Endothelial cell of umbilical vein (primary cell): Measurements from ENCODE around the gene HAGH. TPM values are rescaled to one million over a fixed set of nuclear protein-coding genes. Genes with fewer than 3 reads are reported as not detected.
A peak's percentile ranks its signal among the peaks of the same experiment; 100 is the strongest.

ENCODE experiments used
- BruUV-seq: library from RNA; stranded (reverse); fragments of 400-500 nt; replicated peaks from 2 replicates; lab custom pipeline; 2021; lab: Mats Ljungman, UMichigan
- CTCF ChIA-PET: fragments of 300-600, 350-600 bp; sonication (Branson Sonifier 250); formaldehyde crosslinking; loops from one replicate; lab custom pipeline; 2021; ENCODE audit warnings: antibody characterized with exemption, inconsistent platforms; lab: Charles Lee
- POLR2A ChIA-PET: fragments of 300-600, 350-600 bp; sonication (Branson Sonifier 250); formaldehyde crosslinking; loops from one replicate; lab custom pipeline; 2021; ENCODE audit warnings: antibody characterized with exemption, inconsistent platforms; lab: Charles Lee
- DNase-seq: peaks from one replicate; pipeline ENCODE4 v3.0.0-alpha.2; 2011; ENCODE audit warnings: low read depth, low spot score
- FAIRE-seq: peaks from 2 replicates; lab custom pipeline; 2011; peaks lifted over from hg19 to GRCh38; lab: Jason Lieb, UNC
- H2AFZ ChIP-seq: 2 replicates; pipeline ENCODE4 v1.6.0; 2012; ENCODE audit warnings: low read depth, low read length, control low read depth, inconsistent platforms
- H3K27ac ChIP-seq: 2 replicates; pipeline ENCODE4 v1.5.1; 2011; ENCODE audit warnings: low read depth, mild to moderate bottlenecking, control low read depth, low read length, moderate library complexity; ENCODE audit not compliant: insufficient read depth
- H3K27me3 ChIP-seq, 2 experiments: 2 replicates each; pipeline versions ENCODE4 v1.6.0 to v1.6.1; 2011; ENCODE audit warnings: low read length in 2 of 2, mixed read lengths in 1 of 2; ENCODE audit not compliant: control insufficient read depth in 2 of 2, insufficient read depth in 2 of 2
- H3K36me3 ChIP-seq, 2 experiments: 2 replicates in 1 of 2; 3 replicates in 1 of 2; pipeline ENCODE4 v1.5.1; 2011; ENCODE audit warnings: low read length in 2 of 2, mild to moderate bottlenecking in 1 of 2, moderate library complexity in 1 of 2; ENCODE audit not compliant: control insufficient read depth in 2 of 2, insufficient read depth in 2 of 2; ENCODE audit errors: extremely low read depth in 1 of 2
- H3K4me1 ChIP-seq: 3 replicates; pipeline ENCODE4 v1.5.1; 2011; ENCODE audit warnings: mild to moderate bottlenecking, low read length; ENCODE audit not compliant: control insufficient read depth, insufficient read depth; ENCODE audit errors: extremely low read depth
- H3K4me2 ChIP-seq: 2 replicates; pipeline ENCODE4 v1.6.1; 2011; ENCODE audit warnings: low read length, control low read depth, mixed read lengths; ENCODE audit not compliant: insufficient read depth
- H3K4me3 ChIP-seq, 3 experiments: fragments of 200-600 bp in 1 of 3; sonication (generic), shearing (Covaris generic) in 1 of 3; replicated peaks in 1 of 3; 2 replicates each; pipeline ENCODE4 v1.5.1; 2011 to 2016; ENCODE audit warnings: control low read depth in 3 of 3, low read length in 3 of 3, mild to moderate bottlenecking in 2 of 3, inconsistent platforms in 1 of 3, low read depth in 1 of 3, moderate library complexity in 1 of 3; ENCODE audit not compliant: insufficient read depth in 1 of 3
- H3K79me2 ChIP-seq: 2 replicates; pipeline ENCODE4 v1.6.0; 2012; ENCODE audit warnings: low read length, inconsistent platforms; ENCODE audit not compliant: control insufficient read depth, insufficient read depth
- H3K9ac ChIP-seq: replicated peaks from 2 replicates; pipeline ENCODE3; 2011; ENCODE audit warnings: low read length, control low read depth; ENCODE audit not compliant: insufficient read depth; ENCODE audit errors: extremely low read depth
- H3K9me1 ChIP-seq: replicated peaks from 3 replicates; pipeline ENCODE4 v1.6.0; 2011; ENCODE audit warnings: mild to moderate bottlenecking, low read length; ENCODE audit not compliant: control insufficient read depth, insufficient read depth; ENCODE audit errors: extremely low read depth
- H3K9me3 ChIP-seq: replicated peaks from 2 replicates; pipeline ENCODE4 v1.5.1; 2012; ENCODE audit warnings: low read length, inconsistent platforms; ENCODE audit not compliant: control insufficient read depth, insufficient read depth
- H4K20me1 ChIP-seq: replicated peaks from 2 replicates; pipeline ENCODE3; 2011; ENCODE audit warnings: mild to moderate bottlenecking, low read length; ENCODE audit not compliant: control insufficient read depth, insufficient read depth; ENCODE audit errors: extremely low read depth
- EZH2 ChIP-seq: IDR thresholded peaks from 2 replicates; pipeline ENCODE4 v1.6.1; 2012; ENCODE audit warnings: borderline replicate concordance, low read depth, mild to moderate bottlenecking, moderate library complexity, low read length, inconsistent platforms; ENCODE audit not compliant: severe bottlenecking
- JUN ChIP-seq: IDR thresholded peaks from 2 replicates; pipeline ENCODE4 v1.6.1; 2011; ENCODE audit warnings: borderline replicate concordance, low read depth; ENCODE audit not compliant: insufficient read length, insufficient read depth
- MYC ChIP-seq: IDR thresholded peaks from one replicate; pipeline ENCODE4 v1.6.1; 2011; ENCODE audit warnings: mild to moderate bottlenecking, low read depth, low read length
- dilution Hi-C: fragments of 300-500 bp; cut with MboI; formaldehyde crosslinking; loops from one replicate; pipeline ENCODE4 v1.15.0; 2019; ENCODE audit warnings: low sequenced_read_pairs; ENCODE audit not compliant: extremely low pct_ligation_motif_present
- intact Hi-C: fragments of 100-400 bp; cut with micrococcal nuclease; formaldehyde crosslinking; loops from one replicate; pipeline ENCODE4 v1.10.0; 2022
- polyA plus RNA-seq, 4 experiments: library from polyadenylated mRNA; depleted of rRNA in 3 of 4; stranded (reverse) in 3 of 4; unstranded in 1 of 4; fragments of >200 nt; gene quantifications; 2 replicates each; pipeline versions ENCODE4 v1.2.1 to v1.2.3, GENCODE V29; 2011 to 2012; ENCODE audit warnings: missing spikeins in 1 of 4
- total RNA-seq: library from RNA; stranded (reverse); gene quantifications from 2 replicates; pipeline ENCODE4 v1.2.3, GENCODE V29; 2021

Gene HAGH
- total and polyA plus RNA-seq, 2 donors (not counting 3 experiments of a cell fraction or from before 2014, with no cell fraction given): 54.3 to 84.2 TPM

- dilution Hi-C loops: no loop called here
- CTCF ChIA-PET: interaction anchor here (0.7 to 1.1 kb wide), 3 partner anchors 15 to 69 kb away, joined by 3 read pairs; no protein-coding TSS in a partner anchor
- POLR2A ChIA-PET: no interaction called here
- DNase-seq: no peak
- Histone ChIP-seq H3K27me3 (peaks cover 34 to 53% of the 10 kb centered on the region in 2 experiments), H3K27ac (no peak overlapping the region), H3K9me1 (no peaks in the 10 kb centered on the region), H3K4me1 (no peaks in the 10 kb centered on the region), H3K9me3 (no peaks in the 10 kb centered on the region), H3K4me3 (no peak overlapping the region), H2AFZ (no peak overlapping the region), H3K9ac (no peak overlapping the region), H3K4me2 (no peak overlapping the region), H3K79me2 (no peaks in the 10 kb centered on the region), H4K20me1 (no peaks in the 10 kb centered on the region), H3K36me3 (no peaks in the 10 kb centered on the region)
- intact Hi-C loops: loop anchor here (5.0 kb wide), 1 partner anchor 293 kb away; no protein-coding TSS in a partner anchor
- no peak for TF ChIP-seq MYC
- FAIRE-seq: no peak
- no TSS peak for BruUV-seq
Measured at GRCh38 chr16:1859650-1860049, 33.0 kb upstream of the HAGH start.

- dilution Hi-C loops: no loop called here
- CTCF ChIA-PET: interaction anchor here (0.6 to 1.7 kb wide), 6 partner anchors 8 to 71 kb away, joined by 3 to 6 read pairs (median 4); no protein-coding TSS in a partner anchor
- POLR2A ChIA-PET: interaction anchor here (0.6 kb wide), 1 partner anchor 98 kb away, joined by 9 read pairs; no protein-coding TSS in a partner anchor
- BruUV-seq: no TSS peak
- H2AFZ ChIP-seq: no peak overlapping the region
- H4K20me1 ChIP-seq: no peaks in the 10 kb centered on the region
- H3K4me2 ChIP-seq: no peak overlapping the region
- peaks cover 34 to 58% of the 10 kb centered on the region in 2 experiments for H3K27me3 ChIP-seq
- H3K4me1 ChIP-seq: no peaks in the 10 kb centered on the region
- no peak overlapping the region for H3K4me3 ChIP-seq
- no peak overlapping the region for H3K27ac ChIP-seq
- H3K9me1 ChIP-seq: no peaks in the 10 kb centered on the region
- no peaks in the 10 kb centered on the region for H3K79me2 ChIP-seq
- intact Hi-C loops: no loop called here
- H3K9me3 ChIP-seq: no peaks in the 10 kb centered on the region
- TF ChIP-seq EZH2 (peak; percentile 36), MYC (no peak), JUN (no peak)
- FAIRE-seq (no peak), DNase-seq (no peak)
- no peaks in the 10 kb centered on the region for H3K36me3 ChIP-seq
- no peak overlapping the region for H3K9ac ChIP-seq
Measured at GRCh38 chr16:1858189-1858865, 31.7 kb upstream of the HAGH start.
